SK-MEL-5 (cell line): Measurements from ENCODE around the gene KRTAP4-3. TPM values are rescaled to one million over a fixed set of nuclear protein-coding genes. Genes with fewer than 3 reads are reported as not detected.
"Not testable (repeated sequence)": the region's sequence is repeated elsewhere in the genome, so short reads cannot be mapped to it uniquely, and the experiment has no call there.

Source experiments
- DNase-seq: peaks from one replicate; pipeline ENCODE4 v3.0.0-alpha.2; 2016; ENCODE audit warnings: low read depth, low spot score
- in situ Hi-C: cut with HindIII; loops from 2 replicates; pipeline ENCODE4 v1.10.0; 2016; ENCODE audit warnings: low sequenced_read_pairs, high pct_unique_total_duplicates, low pct_unique_long_range_greater_than_20kb
- total RNA-seq: library from RNA; depleted of rRNA; stranded (reverse); fragments of >200 nt; shearing (Covaris generic); gene quantifications from 2 replicates; pipeline ENCODE4 v1.2.3, GENCODE V29; 2014

The KRTAP4-3 gene
- total RNA-seq, 1 experiment from 2014 or later: not detected

GRCh38 chr17:41163828-41164227 lies 4.2 kb downstream of the KRTAP4-3 start:
- DNase-seq: no peak
- in situ Hi-C loops: no loop called here

GRCh38 chr17:41160648-41161047 lies 7.4 kb downstream of the KRTAP4-3 start, which contains the start of gene KRTAP4-4:
TSS of gene KRTAP4-4 (minus strand) at chr17:41160748. CDS start at chr17:41160691, 57 bp downstream.
- DNase-seq: no peak
- in situ Hi-C loops: no loop called here

GRCh38 chr17:41160190-41160589 lies 7.8 kb downstream of the KRTAP4-3 start:
- in situ Hi-C loops, DNase-seq: not testable (repeated sequence)

GRCh38 chr17:41153856-41154255 lies 14.2 kb downstream of the KRTAP4-3 start:
- DNase-seq: no peak
- in situ Hi-C loops: no loop called here

- in situ Hi-C loops: no loop called here
- DNase-seq: no peak
These were observed 16.5 kb downstream of the KRTAP4-3 start for GRCh38 chr17:41151525-41151924.

- no peak for DNase-seq
- in situ Hi-C loops: no loop called here
These were observed 18.0 kb downstream of the KRTAP4-3 start for GRCh38 chr17:41150026-41150425.

GRCh38 chr17:41149652-41149985 lies 18.4 kb downstream of the KRTAP4-3 start, which contains the start of gene KRTAP4-5:
TSS of gene KRTAP4-5 (minus strand) at chr17:41149825. CDS start at chr17:41149767, 58 bp downstream.
- in situ Hi-C loops: no loop called here
- DNase-seq: no peak

GRCh38 chr17:41148971-41149651 lies 18.9 kb downstream of the KRTAP4-3 start:
- DNase-seq, in situ Hi-C loops: not testable (repeated sequence)

GRCh38 chr17:41147531-41148204 lies 20.4 kb downstream of the KRTAP4-3 start:
- in situ Hi-C loops: no loop called here
- DNase-seq: no peak

- in situ Hi-C loops: no loop called here
- DNase-seq: no peak
These were observed 22.8 kb downstream of the KRTAP4-3 start for GRCh38 chr17:41145261-41145660.

GRCh38 chr17:41144846-41145245 lies 23.2 kb downstream of the KRTAP4-3 start:
- DNase-seq: no peak
- in situ Hi-C loops: no loop called here

GRCh38 chr17:41141361-41141760 lies 26.7 kb downstream of the KRTAP4-3 start:
- in situ Hi-C loops: no loop called here
- no peak for DNase-seq

GRCh38 chr17:41140360-41141131 lies 27.5 kb downstream of the KRTAP4-3 start, which contains the start of gene KRTAP4-6:
TSS of gene KRTAP4-6 (minus strand) at chr17:41140544. CDS start at chr17:41140487, 57 bp downstream.
- in situ Hi-C loops: no loop called here
- no peak for DNase-seq

GRCh38 chr17:41139865-41140264 lies 28.2 kb downstream of the KRTAP4-3 start:
- DNase-seq, in situ Hi-C loops: not testable (repeated sequence)

- in situ Hi-C loops: no loop called here
- no peak for DNase-seq
These were observed 33.9 kb downstream of the KRTAP4-3 start for GRCh38 chr17:41133880-41134735.

GRCh38 chr17:41131979-41132378 lies 36.0 kb downstream of the KRTAP4-3 start:
- DNase-seq: no peak
- in situ Hi-C loops: no loop called here

- in situ Hi-C loops: no loop called here
These were observed 40.6 kb downstream of the KRTAP4-3 start for GRCh38 chr17:41127371-41127770.

More at GRCh38 chr17:41127371-41127770, 40.6 kb downstream of the KRTAP4-3 start:
- no peak for DNase-seq
